Left forelimb (tissue), 1 donor: ENCODE measurements around the gene ASTN2.
"Not testable (repeated sequence)": the region's sequence is repeated elsewhere in the genome, so short reads cannot be mapped to it uniquely, and the experiment has no call there.

Experiments used
- DNase-seq: peaks from one replicate; pipeline ENCODE4 v3.0.0-alpha.2; 2018; ENCODE audit warnings: low spot score

The ASTN2 gene

GRCh38 chr9:116913536-116913935, 501.3 kb downstream of the ASTN2 start:
- DNase-seq = no peak

GRCh38 chr9:116910201-116910600, 504.7 kb downstream of the ASTN2 start:
- DNase-seq = no peak

- no peak for DNase-seq
These were observed 506.9 kb downstream of the ASTN2 start for GRCh38 chr9:116907989-116908388.

- no peak for DNase-seq
These were observed 509.7 kb downstream of the ASTN2 start for GRCh38 chr9:116905171-116905588.

GRCh38 chr9:116904165-116904564, 510.7 kb downstream of the ASTN2 start:
- no peak for DNase-seq

GRCh38 chr9:116901260-116901659, 513.6 kb downstream of the ASTN2 start:
- no peak for DNase-seq

- DNase-seq = no peak
These were observed 514.3 kb downstream of the ASTN2 start for GRCh38 chr9:116900543-116900942.

- DNase-seq = no peak
These were observed 514.9 kb downstream of the ASTN2 start for GRCh38 chr9:116900007-116900367.

GRCh38 chr9:116899337-116900006, 515.4 kb downstream of the ASTN2 start:
- DNase-seq = no peak

GRCh38 chr9:116898131-116898530, 516.7 kb downstream of the ASTN2 start:
- not testable (repeated sequence) for DNase-seq

- no peak for DNase-seq
These were observed 517.7 kb downstream of the ASTN2 start for GRCh38 chr9:116897201-116897600.

GRCh38 chr9:116895961-116896360, 518.9 kb downstream of the ASTN2 start:
- no peak for DNase-seq

GRCh38 chr9:116891424-116891823, 523.4 kb downstream of the ASTN2 start:
- no peak for DNase-seq

GRCh38 chr9:116888476-116888875, 526.4 kb downstream of the ASTN2 start:
- DNase-seq = not testable (repeated sequence)

GRCh38 chr9:116888066-116888465, 526.8 kb downstream of the ASTN2 start:
- DNase-seq = no peak

GRCh38 chr9:116883676-116884075, 531.2 kb downstream of the ASTN2 start:
- DNase-seq = no peak

GRCh38 chr9:116877072-116877471, 537.8 kb downstream of the ASTN2 start:
- no peak for DNase-seq

GRCh38 chr9:116875576-116875975, 539.3 kb downstream of the ASTN2 start:
- no peak for DNase-seq

GRCh38 chr9:116873937-116874914, 540.6 kb downstream of the ASTN2 start:
- DNase-seq = no peak

GRCh38 chr9:116873491-116873890, 541.4 kb downstream of the ASTN2 start:
- no peak for DNase-seq

- DNase-seq = no peak
These were observed 544.3 kb downstream of the ASTN2 start for GRCh38 chr9:116870566-116870965.

- DNase-seq = no peak
These were observed 546.7 kb downstream of the ASTN2 start for GRCh38 chr9:116868201-116868600.

GRCh38 chr9:116861321-116861720, 553.5 kb downstream of the ASTN2 start:
- no peak for DNase-seq
